Neutrophil (primary cell): ENCODE measurements around the gene THRAP3.
"Not testable (repeated sequence)": the region's sequence is repeated elsewhere in the genome, so short reads cannot be mapped to it uniquely, and the experiment has no call there.

Source experiments
- H3K27ac ChIP-seq: fragments of 200-600 bp; sonication (generic); 2 replicates; pipeline ENCODE4 v1.5.1; 2016; ENCODE audit warnings: mild to moderate bottlenecking, moderate library complexity
- H3K27me3 ChIP-seq: fragments of 200-600 bp; sonication (generic); 2 replicates; pipeline ENCODE4 v1.6.0; 2016; ENCODE audit warnings: mild to moderate bottlenecking
- H3K36me3 ChIP-seq: fragments of 200-600 bp; sonication (generic); 2 replicates; pipeline ENCODE4 v1.5.1; 2017
- H3K4me1 ChIP-seq, 2 experiments: fragments of 200-600 bp in 1 of 2; sonication (generic) in 1 of 2; 1 replicate in 1 of 2; 2 replicates in 1 of 2; pipeline versions ENCODE4 v1.5.1 to v1.6.1; 2013 to 2016; ENCODE audit warnings: low read depth in 1 of 2, low read length in 1 of 2, mild to moderate bottlenecking in 1 of 2, moderate library complexity in 1 of 2; ENCODE audit not compliant: control insufficient read depth in 1 of 2, insufficient read depth in 1 of 2
- H3K4me3 ChIP-seq, 2 experiments: fragments of 200-600 bp in 1 of 2; sonication (generic) in 1 of 2; 1 replicate in 1 of 2; 2 replicates in 1 of 2; pipeline ENCODE4 v1.5.1; 2013 to 2016; ENCODE audit warnings: low read depth in 1 of 2, low read length in 1 of 2, mild to moderate bottlenecking in 1 of 2, moderate library complexity in 1 of 2
- H3K9me3 ChIP-seq: fragments of 200-600 bp; sonication (generic); 2 replicates; pipeline ENCODE4 v1.5.1; 2016
- CTCF ChIP-seq: fragments of 200-600 bp; sonication (generic); IDR thresholded peaks from 2 replicates; pipeline ENCODE4 v1.5.1; 2016; ENCODE audit warnings: antibody characterized with exemption

THRAP3 gene

GRCh38 chr1:36223381-36223995, 755 bp upstream of the THRAP3 start:
- Histone ChIP-seq H3K27me3 (no peaks in the 10 kb centered on the region), H3K36me3 (peaks cover 20% of the 10 kb centered on the region), H3K27ac (peak overlapping the region; percentile 98), H3K9me3 (no peaks in the 10 kb centered on the region), H3K4me1 (peaks cover 37 to 39% of the 10 kb centered on the region in 2 experiments), H3K4me3 (peak overlapping the region; percentile 88 to 90)
- TF ChIP-seq CTCF = no peak

- Histone ChIP-seq H3K27ac (peak overlapping the region; percentile 98), H3K27me3 (no peaks in the 10 kb centered on the region), H3K4me1 (peaks cover 32 to 36% of the 10 kb centered on the region in 2 experiments), H3K36me3 (peaks cover 30% of the 10 kb centered on the region), H3K9me3 (no peaks in the 10 kb centered on the region), H3K4me3 (peak overlapping the region; percentile 88 to 90)
- peak; percentile 37 for TF ChIP-seq CTCF
Observed at GRCh38 chr1:36224537-36225282, 467 bp downstream of the THRAP3 start.

- Histone ChIP-seq H3K27ac (peak overlapping the region; percentile 98), H3K9me3 (no peaks in the 10 kb centered on the region), H3K36me3 (peaks cover 36% of the 10 kb centered on the region), H3K4me1 (peaks cover 32 to 36% of the 10 kb centered on the region in 2 experiments), H3K4me3 (peak overlapping the region; percentile 88 to 90), H3K27me3 (no peaks in the 10 kb centered on the region)
- TF ChIP-seq CTCF = no peak
Observed at GRCh38 chr1:36225283-36225899, 1.1 kb downstream of the THRAP3 start.

- not testable (repeated sequence) for H3K4me3 ChIP-seq
Observed at GRCh38 chr1:36230279-36230678, 6.0 kb downstream of the THRAP3 start.

GRCh38 chr1:36231191-36231590, 6.9 kb downstream of the THRAP3 start:
- Histone ChIP-seq H3K9me3 (no peaks in the 10 kb centered on the region), H3K27me3 (no peaks in the 10 kb centered on the region), H3K4me1 (peaks cover 7 to 9% of the 10 kb centered on the region in 2 experiments), H3K36me3 (peaks cover 47% of the 10 kb centered on the region), H3K27ac (no peak overlapping the region), H3K4me3 (no peak overlapping the region)
- TF ChIP-seq CTCF = no peak

More at GRCh38 chr1:36230279-36230678, 6.0 kb downstream of the THRAP3 start:
- not testable (repeated sequence) for H3K27me3 ChIP-seq, H3K9me3 ChIP-seq, H3K27ac ChIP-seq
- Histone ChIP-seq H3K4me1 (peaks cover 16 to 18% of the 10 kb centered on the region in 2 experiments), H3K36me3 (peaks cover 54% of the 10 kb centered on the region)
